Skeletal muscle tissue (tissue), 4 donors: ENCODE results near the gene NLRP9. TPM values are rescaled to one million over a fixed set of nuclear protein-coding genes. Genes with fewer than 3 reads are reported as not detected.
"Not testable (repeated sequence)": the region's sequence is repeated elsewhere in the genome, so short reads cannot be mapped to it uniquely, and the experiment has no call there.

Source experiments
- H3K27ac ChIP-seq: one replicate; pipeline ENCODE4 v1.7.0; 2013; ENCODE audit warnings: mild to moderate bottlenecking, low read depth, low read length, inconsistent platforms
- H3K27me3 ChIP-seq, 3 donors: one replicate each; pipeline ENCODE4 v1.7.0; 2013; ENCODE audit warnings: low read length in 3 of 3; ENCODE audit not compliant: control insufficient read depth in 3 of 3, insufficient read depth in 3 of 3
- H3K36me3 ChIP-seq, 3 donors: one replicate each; pipeline ENCODE4 v1.7.0; 2013; ENCODE audit warnings: low read length in 3 of 3; ENCODE audit not compliant: control insufficient read depth in 3 of 3, insufficient read depth in 3 of 3
- H3K4me1 ChIP-seq, 3 donors: one replicate each; pipeline ENCODE4 v1.7.0; 2013; ENCODE audit warnings: low read length in 3 of 3, mild to moderate bottlenecking in 3 of 3; ENCODE audit not compliant: control insufficient read depth in 3 of 3, insufficient read depth in 3 of 3
- H3K4me3 ChIP-seq, 3 donors: one replicate each; pipeline ENCODE4 v1.7.0; 2013; ENCODE audit warnings: low read length in 3 of 3
- H3K9ac ChIP-seq, 3 donors: one replicate each; pipeline ENCODE4 v1.7.0; 2013; ENCODE audit warnings: low read length in 3 of 3, mild to moderate bottlenecking in 3 of 3, moderate library complexity in 2 of 3, low read depth in 1 of 3
- H3K9me3 ChIP-seq, 3 donors: one replicate each; pipeline ENCODE4 v1.7.0; 2013; ENCODE audit warnings: low read length in 3 of 3; ENCODE audit not compliant: control insufficient read depth in 3 of 3
- total RNA-seq: library from RNA; depleted of rRNA; stranded (reverse); fragments of >200 nt; gene quantifications from one replicate; pipeline ENCODE4 v1.2.3, GENCODE V29; 2014
- donor health status: Osteomylitis.

Gene NLRP9
- total RNA-seq, 1 donor from 2014 or later = not detected

- H3K4me3 ChIP-seq = no peak overlapping the region
- H3K27me3 ChIP-seq = peaks cover 0 to 3% (median 0%) of the 10 kb centered on the region in 3 donors
- H3K9ac ChIP-seq = no peak overlapping the region
- H3K36me3 ChIP-seq = no peaks in the 10 kb centered on the region
- H3K9me3 ChIP-seq = no peaks in the 10 kb centered on the region
- H3K4me1 ChIP-seq = no peaks in the 10 kb centered on the region
- H3K27ac ChIP-seq = no peak overlapping the region
Measured at GRCh38 chr19:55750715-55751114, 12.5 kb upstream of the NLRP9 start.

- H3K27me3 ChIP-seq, H3K27ac ChIP-seq, H3K4me3 ChIP-seq, H3K9me3 ChIP-seq, H3K36me3 ChIP-seq, H3K4me1 ChIP-seq, H3K9ac ChIP-seq: not testable (repeated sequence)
Measured at GRCh38 chr19:55730378-55730777, 7.8 kb downstream of the NLRP9 start.

- H3K4me3 ChIP-seq = no peak overlapping the region
- H3K4me1 ChIP-seq = no peaks in the 10 kb centered on the region
- H3K36me3 ChIP-seq = no peaks in the 10 kb centered on the region
- no peak overlapping the region for H3K27ac ChIP-seq
- no peak overlapping the region for H3K9ac ChIP-seq
- H3K9me3 ChIP-seq = peaks cover 0 to 10% (median 3%) of the 10 kb centered on the region in 3 donors
- peaks cover 0 to 7% (median 5%) of the 10 kb centered on the region in 3 donors for H3K27me3 ChIP-seq
Measured at GRCh38 chr19:55723491-55723890, 14.7 kb downstream of the NLRP9 start.

- H3K4me1 ChIP-seq = no peaks in the 10 kb centered on the region
- peaks cover 0 to 10% (median 3%) of the 10 kb centered on the region in 3 donors for H3K9me3 ChIP-seq
- peaks cover 6 to 11% (median 10%) of the 10 kb centered on the region in 3 donors for H3K27me3 ChIP-seq
- no peak overlapping the region for H3K9ac ChIP-seq
- H3K27ac ChIP-seq = no peak overlapping the region
- no peak overlapping the region for H3K4me3 ChIP-seq
- H3K36me3 ChIP-seq = no peaks in the 10 kb centered on the region
Measured at GRCh38 chr19:55720801-55721200, 17.4 kb downstream of the NLRP9 start.

GRCh38 chr19:55720214-55720746, 17.9 kb downstream of the NLRP9 start:
- Histone ChIP-seq H3K36me3 (no peaks in the 10 kb centered on the region), H3K4me1 (no peaks in the 10 kb centered on the region), H3K9me3 (peaks cover 0 to 10% (median 3%) of the 10 kb centered on the region in 3 donors), H3K27me3 (peaks cover 6 to 11% (median 10%) of the 10 kb centered on the region in 3 donors), H3K27ac (no peak overlapping the region), H3K9ac (no peak overlapping the region), H3K4me3 (no peak overlapping the region)

GRCh38 chr19:55717879-55718711, 20.1 kb downstream of the NLRP9 start:
- H3K4me1 ChIP-seq, H3K27ac ChIP-seq, H3K36me3 ChIP-seq, H3K9ac ChIP-seq, H3K4me3 ChIP-seq, H3K9me3 ChIP-seq: not testable (repeated sequence)
- peaks cover 15 to 22% (median 18%) of the 10 kb centered on the region in 3 donors for H3K27me3 ChIP-seq

- H3K9ac ChIP-seq = no peak overlapping the region
- H3K36me3 ChIP-seq = no peaks in the 10 kb centered on the region
- no peak overlapping the region for H3K4me3 ChIP-seq
- peaks cover 0 to 10% (median 3%) of the 10 kb centered on the region in 3 donors for H3K9me3 ChIP-seq
- H3K27me3 ChIP-seq = peaks cover 15 to 24% (median 18%) of the 10 kb centered on the region in 3 donors
- H3K4me1 ChIP-seq = no peaks in the 10 kb centered on the region
- H3K27ac ChIP-seq = no peak overlapping the region
Measured at GRCh38 chr19:55717251-55717650, 21.0 kb downstream of the NLRP9 start.

GRCh38 chr19:55716531-55716930, 21.7 kb downstream of the NLRP9 start:
- no peak overlapping the region for H3K9ac ChIP-seq
- peaks cover 0 to 10% (median 3%) of the 10 kb centered on the region in 3 donors for H3K9me3 ChIP-seq
- H3K4me1 ChIP-seq = no peaks in the 10 kb centered on the region
- no peak overlapping the region for H3K27ac ChIP-seq
- H3K36me3 ChIP-seq = no peaks in the 10 kb centered on the region
- H3K4me3 ChIP-seq = no peak overlapping the region
- H3K27me3 ChIP-seq = peaks cover 15 to 28% (median 24%) of the 10 kb centered on the region in 3 donors

- Histone ChIP-seq H3K9ac (no peak overlapping the region), H3K4me1 (no peaks in the 10 kb centered on the region), H3K27ac (no peak overlapping the region), H3K36me3 (no peaks in the 10 kb centered on the region), H3K27me3 (peaks cover 8 to 25% (median 25%) of the 10 kb centered on the region in 3 donors), H3K4me3 (no peak overlapping the region), H3K9me3 (no peaks in the 10 kb centered on the region)
Measured at GRCh38 chr19:55712804-55713631, 25.2 kb downstream of the NLRP9 start.
